HG03469 (cell line): ENCODE measurements around the gene FTO.
"Not testable (repeated sequence)": the region's sequence is repeated elsewhere in the genome, so short reads cannot be mapped to it uniquely, and the experiment has no call there.

Source experiments
- ATAC-seq: cut with Tn5 transposase; IDR thresholded peaks from one replicate; pipeline ENCODE4 v1.9.1; 2021; ENCODE audit warnings: mild to moderate bottlenecking, moderate library complexity, moderate number of reproducible peaks; ENCODE audit not compliant: unreplicated experiment

Gene FTO

DNA sequence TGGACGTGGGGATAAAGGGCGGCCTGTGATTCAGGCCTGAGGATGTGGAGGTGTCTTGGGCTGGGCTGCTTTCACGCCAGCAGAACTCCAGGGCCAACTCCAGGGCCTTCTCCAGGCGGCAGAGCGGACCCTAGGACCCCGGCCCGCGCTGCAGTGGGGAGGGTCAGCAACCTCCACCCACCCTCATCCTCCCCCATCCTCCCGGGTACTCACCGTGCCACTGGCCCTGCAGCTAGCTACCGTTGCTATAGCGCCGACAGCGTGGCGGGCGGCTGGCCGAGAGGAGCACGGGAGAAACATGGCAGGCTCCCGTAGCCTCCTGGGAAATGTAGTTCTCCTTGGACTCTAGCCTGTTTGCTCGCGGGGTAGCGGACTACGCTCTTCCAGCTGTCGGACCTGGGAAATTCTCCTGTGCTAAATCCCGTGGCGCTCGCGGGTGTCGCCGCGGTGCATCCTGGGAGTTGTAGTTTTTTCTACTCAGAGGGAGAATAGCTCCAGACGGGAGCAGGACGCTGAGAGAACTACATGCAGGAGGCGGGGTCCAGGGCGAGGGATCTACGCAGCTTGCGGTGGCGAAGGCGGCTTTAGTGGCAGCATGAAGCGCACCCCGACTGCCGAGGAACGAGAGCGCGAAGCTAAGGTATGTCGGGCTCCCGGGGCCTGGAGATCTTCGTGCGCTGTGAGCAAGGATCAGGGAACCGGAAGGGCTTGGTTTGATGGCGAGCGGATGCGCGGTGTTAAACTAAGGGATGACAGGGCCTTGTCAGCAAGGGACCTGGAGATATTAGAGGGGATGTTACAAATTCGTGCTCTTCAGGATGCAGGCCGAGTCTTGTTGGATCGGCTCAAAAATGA lies at the start of gene FTO, which contains the start of gene RPGRIP1L:
Gene FTO (plus strand): TSS at position 567 of the 855 bp plus-strand sequence.
Gene RPGRIP1L (minus strand): TSS at position 270 of the 855 bp plus-strand sequence. CDS start 3,136 bp downstream, outside the sequence.
- peak; percentile 96 for ATAC-seq

- ATAC-seq = no peak
Observed at GRCh38 chr16:53654946-53655345, 49.0 kb upstream of the FTO start.

DNA sequence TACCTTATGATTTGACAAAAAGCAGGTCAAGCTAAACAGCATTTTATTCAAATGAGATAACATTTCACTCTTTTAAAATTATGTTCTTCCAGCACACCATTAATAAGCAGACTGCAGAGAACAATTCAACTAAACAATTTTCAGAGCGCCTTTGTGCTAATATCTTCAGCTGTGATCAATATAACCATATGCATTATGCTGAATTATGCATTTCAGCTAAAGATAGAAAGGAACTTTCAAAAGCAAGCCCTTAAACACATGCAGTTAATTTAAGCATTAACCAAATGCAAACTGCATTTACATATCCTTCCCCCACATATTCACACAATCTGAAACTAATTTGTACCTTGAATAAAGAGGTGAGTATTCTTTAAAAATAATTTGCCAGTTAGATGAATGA lies 41.9 kb upstream of the FTO start:
- no peak for ATAC-seq

GRCh38 chr16:53664724-53665345 lies 39.1 kb upstream of the FTO start:
- no peak for ATAC-seq

GRCh38 chr16:53666786-53667415 lies 37.1 kb upstream of the FTO start:
- no peak for ATAC-seq

GRCh38 chr16:53668869-53669268 lies 35.1 kb upstream of the FTO start:
- no peak for ATAC-seq

- ATAC-seq = no peak
Observed at GRCh38 chr16:53672461-53672860, 31.5 kb upstream of the FTO start.

DNA sequence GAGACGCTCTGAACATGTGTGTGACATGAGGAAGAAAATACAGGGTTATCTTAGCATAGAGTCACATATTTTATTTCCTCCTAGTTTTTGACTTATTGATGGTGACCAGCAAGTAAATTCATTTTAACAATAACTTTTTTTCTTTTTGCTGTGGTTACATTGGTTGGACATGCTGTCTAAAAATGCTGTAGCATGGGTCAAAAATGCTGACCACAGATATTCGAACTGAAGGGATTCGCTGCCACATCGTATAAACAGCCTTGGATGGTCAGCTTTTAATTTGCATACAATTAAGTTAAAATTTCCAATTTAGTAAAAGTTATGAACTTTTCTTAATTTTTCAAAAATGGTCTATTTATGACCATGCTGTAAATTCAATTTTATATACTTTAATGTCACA lies 30.8 kb upstream of the FTO start:
- no peak for ATAC-seq

- ATAC-seq = no peak
Observed at GRCh38 chr16:53678155-53678554, 25.8 kb upstream of the FTO start.

GRCh38 chr16:53678756-53679343 lies 25.1 kb upstream of the FTO start:
- no peak for ATAC-seq

DNA sequence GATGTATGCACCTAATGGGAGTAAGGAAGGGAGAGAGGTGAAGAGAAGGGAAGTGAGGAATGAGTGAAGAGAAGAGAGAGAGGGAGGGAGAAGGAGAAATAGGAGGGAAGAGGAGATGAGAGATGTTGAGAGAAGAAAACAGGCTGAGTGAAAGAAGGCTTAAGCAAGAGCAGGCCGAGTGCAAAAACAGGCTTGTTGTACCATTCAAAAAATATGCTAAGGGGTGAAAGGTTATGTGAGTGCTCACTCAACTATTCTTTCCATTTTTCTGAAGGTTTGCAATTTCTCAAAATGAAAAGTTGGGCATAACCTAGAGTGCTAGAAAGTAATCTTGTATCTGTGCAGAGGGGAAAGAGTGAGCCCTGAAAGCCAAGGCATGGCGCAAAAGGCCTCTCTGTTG lies 23.2 kb upstream of the FTO start:
- no peak for ATAC-seq

DNA sequence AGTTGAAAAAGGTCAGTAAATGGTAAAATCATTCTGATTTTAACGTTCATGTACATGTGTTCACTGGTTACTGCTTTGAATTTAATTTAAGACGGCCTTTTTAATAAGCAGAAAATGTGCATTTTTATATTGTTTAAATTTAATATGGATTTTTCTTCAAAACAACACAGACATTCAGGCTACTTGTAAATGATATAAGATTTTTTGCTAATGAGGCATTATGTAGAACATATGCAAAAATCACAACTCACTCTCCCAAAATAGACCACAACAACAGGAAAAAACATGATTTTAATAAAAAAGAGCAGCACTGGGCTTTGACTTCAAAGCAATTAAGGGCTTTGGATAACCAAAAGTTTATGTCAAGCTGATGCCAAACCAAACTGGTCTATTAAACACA lies 22.6 kb upstream of the FTO start:
- ATAC-seq = no peak

GRCh38 chr16:53685334-53685733 lies 18.6 kb upstream of the FTO start:
- ATAC-seq = not testable (repeated sequence)

DNA sequence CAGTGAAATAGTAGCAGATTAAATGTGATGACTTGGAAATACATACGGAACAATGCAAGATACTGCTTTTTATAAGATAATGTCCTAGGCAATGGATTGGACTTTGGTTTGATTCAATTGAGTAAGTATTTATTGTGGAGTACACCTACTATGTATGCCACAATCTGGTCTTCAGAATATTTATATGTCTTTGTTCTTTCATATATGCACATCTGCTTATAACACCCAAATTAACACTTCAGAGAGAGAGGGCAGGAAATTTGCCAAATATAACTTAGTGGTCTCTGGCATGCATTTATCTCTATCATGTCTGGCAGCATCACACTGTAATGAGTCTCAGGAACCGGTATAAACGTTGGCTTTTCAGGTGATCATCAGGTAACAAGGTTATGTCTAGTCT lies 17.2 kb upstream of the FTO start:
- ATAC-seq = no peak

DNA sequence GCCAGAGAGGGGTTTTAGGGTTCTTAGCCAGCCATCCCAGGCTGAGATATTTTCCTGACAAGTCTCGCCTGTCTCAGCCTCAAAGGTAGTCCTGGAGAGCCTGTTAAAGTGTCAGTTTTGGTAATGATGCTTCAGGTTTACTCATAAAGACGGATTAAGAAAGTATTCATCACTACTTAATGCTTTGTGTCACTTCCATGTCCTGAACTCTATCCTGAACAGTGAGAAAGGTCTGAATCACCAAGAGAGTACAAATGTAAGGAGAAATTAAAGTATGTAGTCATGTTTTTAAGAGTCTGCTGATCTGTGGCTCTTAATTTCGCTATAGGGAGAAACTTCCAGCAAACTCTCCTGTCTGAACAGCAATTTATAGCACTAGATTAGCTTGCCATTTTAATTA lies 14.3 kb upstream of the FTO start:
- no peak for ATAC-seq

- no peak for ATAC-seq
Observed at GRCh38 chr16:53690771-53691170, 13.2 kb upstream of the FTO start.

GRCh38 chr16:53692146-53692545 lies 11.8 kb upstream of the FTO start:
- no peak for ATAC-seq

DNA sequence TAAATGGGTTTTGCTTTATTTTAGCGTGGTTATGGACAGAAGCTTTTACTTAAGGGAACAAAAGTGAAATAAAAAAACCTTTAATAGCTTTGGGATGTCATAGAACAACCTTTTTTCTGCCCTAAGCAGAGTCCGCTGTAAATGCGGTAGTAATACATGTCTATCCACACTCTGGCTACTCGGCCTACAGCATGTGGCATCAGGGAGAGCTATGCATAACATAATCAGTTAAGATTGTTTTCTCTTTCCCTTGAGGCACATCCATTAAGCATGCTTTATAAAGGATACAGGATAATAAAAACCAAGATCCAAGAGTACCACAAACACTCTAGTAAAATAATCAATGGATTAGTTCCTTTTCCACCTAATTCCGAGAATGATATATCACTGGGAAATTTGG lies 10.6 kb upstream of the FTO start:
- no peak for ATAC-seq

- ATAC-seq = no peak
Observed at GRCh38 chr16:53695070-53695469, 8.9 kb upstream of the FTO start.

DNA sequence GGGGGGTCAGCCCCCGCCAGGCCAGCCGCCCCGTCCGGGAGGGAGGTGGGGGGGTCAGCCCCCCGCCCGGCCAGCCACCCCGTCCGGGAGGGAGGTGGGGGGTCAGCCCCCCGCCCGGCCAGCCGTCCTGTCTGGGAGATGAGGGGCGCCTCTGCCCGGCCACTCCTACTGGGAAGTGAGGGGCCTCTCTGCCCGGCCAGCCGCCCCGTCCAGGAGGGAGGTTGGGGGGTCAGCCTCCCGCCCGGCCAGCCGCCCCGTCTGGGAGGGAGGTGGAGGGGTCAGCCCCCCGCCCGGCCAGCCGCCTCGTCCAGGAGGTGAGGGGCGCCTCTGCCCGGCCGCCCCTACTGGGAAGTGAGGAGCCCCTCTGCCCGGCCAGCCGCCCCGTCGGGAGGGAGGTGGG lies 5.7 kb upstream of the FTO start:
- ATAC-seq = not testable (repeated sequence)

GRCh38 chr16:53704445-53704813 lies 473 bp downstream of the FTO start:
- no peak for ATAC-seq

- no peak for ATAC-seq
Observed at GRCh38 chr16:53707671-53708070, 3.7 kb downstream of the FTO start.
